Retinal pigment epithelial cell (primary cell): Measurements from ENCODE around the gene ZNF318.

Source experiments
- DNase-seq: peaks from one replicate; pipeline ENCODE4 v3.0.0-alpha.2; 2010; ENCODE audit warnings: low read depth
- H3K4me3 ChIP-seq: 2 replicates; pipeline ENCODE4 v1.5.1; 2011; ENCODE audit warnings: mild to moderate bottlenecking, low read length, control low read depth, moderate library complexity
- CTCF ChIP-seq: conservative IDR thresholded peaks from 2 replicates; pipeline ENCODE4 v1.5.1; 2011; ENCODE audit warnings: low read depth, low read length, control low read depth, inconsistent platforms

ZNF318 gene

GRCh38 chr6:43292763-43293318 is 76.6 kb downstream of the ZNF318 start:
- TF ChIP-seq CTCF, result no peak
- DNase-seq, result no peak
- H3K4me3 ChIP-seq, result no peak overlapping the region

- no peak for TF ChIP-seq CTCF
- no peak overlapping the region for H3K4me3 ChIP-seq
- DNase-seq, result no peak
These were observed 77.1 kb downstream of the ZNF318 start for GRCh38 chr6:43292341-43292740.

GRCh38 chr6:43291708-43292107 is 77.7 kb downstream of the ZNF318 start:
- TF ChIP-seq CTCF, result no peak
- no peak for DNase-seq
- H3K4me3 ChIP-seq, result no peak overlapping the region

- TF ChIP-seq CTCF, result no peak
- no peak for DNase-seq
- no peak overlapping the region for H3K4me3 ChIP-seq
These were observed 78.5 kb downstream of the ZNF318 start for GRCh38 chr6:43290905-43291355.

- no peak for TF ChIP-seq CTCF
- no peak for DNase-seq
- no peak overlapping the region for H3K4me3 ChIP-seq
These were observed 79.0 kb downstream of the ZNF318 start for GRCh38 chr6:43290339-43290904.

GRCh38 chr6:43287717-43288679 is 81.4 kb downstream of the ZNF318 start:
- DNase-seq, result no peak
- no peak for TF ChIP-seq CTCF
- H3K4me3 ChIP-seq, result no peak overlapping the region
